Cardiac fibroblast (primary cell): ENCODE results near the gene PYGM.

ENCODE experiments used
- DNase-seq, 2 donors: peaks; one replicate each; pipeline versions ENCODE4 v3.0.0 to v3.0.0-alpha.2; 2010; ENCODE audit warnings: low read depth in 2 of 2
- H3K4me3 ChIP-seq, 2 donors: replicated peaks in 1 of 2; 1 replicate in 1 of 2; 2 replicates in 1 of 2; pipeline ENCODE4 v1.5.1; 2011; ENCODE audit warnings: low read depth in 2 of 2, low read length in 2 of 2, mild to moderate bottlenecking in 2 of 2, moderate library complexity in 1 of 2
- TF ChIP-seq, protein P1 (sequence below): IDR thresholded peaks from one replicate; pipeline ENCODE4 v1.5.1; 2011; ENCODE audit warnings: low read depth, mild to moderate bottlenecking, low read length, inconsistent platforms

Gene PYGM

GRCh38 chr11:64757549-64758329 is 2.0 kb downstream of the PYGM start:
- no peak overlapping the region for H3K4me3 ChIP-seq
- no peak for DNase-seq

GRCh38 chr11:64755681-64756361 is 4.0 kb downstream of the PYGM start:
- no peak for DNase-seq
- TF ChIP-seq, protein P1, sequence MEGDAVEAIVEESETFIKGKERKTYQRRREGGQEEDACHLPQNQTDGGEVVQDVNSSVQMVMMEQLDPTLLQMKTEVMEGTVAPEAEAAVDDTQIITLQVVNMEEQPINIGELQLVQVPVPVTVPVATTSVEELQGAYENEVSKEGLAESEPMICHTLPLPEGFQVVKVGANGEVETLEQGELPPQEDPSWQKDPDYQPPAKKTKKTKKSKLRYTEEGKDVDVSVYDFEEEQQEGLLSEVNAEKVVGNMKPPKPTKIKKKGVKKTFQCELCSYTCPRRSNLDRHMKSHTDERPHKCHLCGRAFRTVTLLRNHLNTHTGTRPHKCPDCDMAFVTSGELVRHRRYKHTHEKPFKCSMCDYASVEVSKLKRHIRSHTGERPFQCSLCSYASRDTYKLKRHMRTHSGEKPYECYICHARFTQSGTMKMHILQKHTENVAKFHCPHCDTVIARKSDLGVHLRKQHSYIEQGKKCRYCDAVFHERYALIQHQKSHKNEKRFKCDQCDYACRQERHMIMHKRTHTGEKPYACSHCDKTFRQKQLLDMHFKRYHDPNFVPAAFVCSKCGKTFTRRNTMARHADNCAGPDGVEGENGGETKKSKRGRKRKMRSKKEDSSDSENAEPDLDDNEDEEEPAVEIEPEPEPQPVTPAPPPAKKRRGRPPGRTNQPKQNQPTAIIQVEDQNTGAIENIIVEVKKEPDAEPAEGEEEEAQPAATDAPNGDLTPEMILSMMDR, result no peak
- no peak overlapping the region for H3K4me3 ChIP-seq

More at GRCh38 chr11:64757549-64758329, 2.0 kb downstream of the PYGM start:
- TF ChIP-seq, protein P1, result no peak

DNA sequence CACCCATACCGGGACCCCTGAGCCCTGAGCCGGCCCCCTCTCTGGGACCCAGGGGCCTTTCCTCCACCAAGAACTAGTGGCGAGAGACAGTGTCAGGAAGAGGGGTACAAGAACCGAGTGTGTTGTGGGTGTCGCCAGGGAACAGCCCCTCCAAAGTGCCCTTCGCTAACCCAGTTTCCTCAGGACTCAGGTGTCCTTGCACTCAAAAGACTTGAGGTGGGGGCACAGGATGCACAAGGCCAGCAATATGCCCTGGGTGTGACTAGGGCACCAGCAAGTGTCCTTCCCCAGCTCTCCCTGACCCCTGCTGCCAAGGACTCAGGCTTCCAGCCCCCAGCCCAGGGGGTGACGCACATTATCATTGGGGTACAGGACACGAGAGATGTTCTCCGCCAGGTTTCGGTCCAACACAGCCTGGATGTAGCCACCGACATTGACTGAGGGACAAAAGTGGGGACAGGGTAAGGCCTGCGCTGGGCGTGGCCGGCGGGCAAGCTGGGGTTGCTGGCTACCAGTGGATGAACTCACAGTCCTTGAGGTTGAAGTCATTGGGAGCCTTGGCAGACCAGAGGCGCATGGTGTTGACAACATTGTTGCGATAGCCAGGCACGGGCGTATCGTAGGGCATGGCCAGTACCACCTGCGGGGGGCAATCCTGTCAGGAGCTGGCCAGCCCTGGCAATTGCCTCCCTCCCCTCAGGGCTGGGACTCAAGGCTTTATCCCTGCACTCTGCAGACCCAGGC is 4.7 kb downstream of the PYGM start:
- H3K4me3 ChIP-seq, result no peak overlapping the region
- TF ChIP-seq, protein P1, result no peak
- DNase-seq, result no peak

DNA sequence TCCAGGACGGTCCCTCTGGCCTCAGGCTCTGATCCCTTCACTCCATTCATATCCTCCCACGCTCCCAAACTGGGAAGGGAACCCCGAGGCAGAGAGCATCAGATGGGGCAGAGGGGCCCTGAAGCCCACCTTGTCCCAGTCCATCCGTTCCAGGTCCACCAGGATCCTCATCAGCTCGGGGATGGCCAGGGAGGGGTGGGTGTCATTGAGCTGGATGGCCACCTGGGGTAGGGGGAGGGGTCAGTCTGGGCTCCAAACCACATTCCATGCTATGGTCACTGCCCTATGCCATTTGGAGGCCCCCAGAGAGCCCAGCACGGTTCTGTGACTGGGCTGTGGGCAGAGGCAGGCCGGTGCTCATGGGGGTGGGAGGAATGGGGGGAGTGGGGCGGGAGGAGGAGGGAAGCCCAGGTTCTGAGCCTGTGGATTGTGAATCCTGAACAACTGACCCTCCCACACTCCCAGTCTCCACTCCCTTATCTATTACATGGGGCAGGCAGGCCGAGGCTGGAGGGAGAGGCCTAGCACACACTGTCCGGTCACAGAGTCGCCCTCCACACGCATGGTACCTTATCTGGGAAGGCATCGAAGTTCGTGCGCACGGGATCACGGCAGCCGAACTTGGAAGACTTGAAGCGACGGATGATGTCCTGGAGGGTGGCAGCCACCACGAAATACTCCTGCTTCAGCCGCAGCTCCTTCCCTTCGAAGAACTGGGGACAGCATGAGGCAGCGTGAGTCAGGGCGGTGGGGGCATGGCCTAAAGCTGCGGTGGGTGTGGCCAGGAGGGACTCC is 5.5 kb downstream of the PYGM start:
- no peak for DNase-seq
- no peak overlapping the region for H3K4me3 ChIP-seq
- TF ChIP-seq, protein P1, result no peak

- TF ChIP-seq, protein P1, result no peak
- no peak overlapping the region for H3K4me3 ChIP-seq
- DNase-seq, result no peak
Measured at GRCh38 chr11:64753380-64754123, 6.2 kb downstream of the PYGM start.

GRCh38 chr11:64753019-64753379 is 6.8 kb downstream of the PYGM start:
- TF ChIP-seq, protein P1, result no peak
- DNase-seq, result no peak

More at GRCh38 chr11:64753019-64753379, 6.8 kb downstream of the PYGM start:
- no peak overlapping the region for H3K4me3 ChIP-seq
